ENCODE measurements around the gene HMX1.

DNA sequence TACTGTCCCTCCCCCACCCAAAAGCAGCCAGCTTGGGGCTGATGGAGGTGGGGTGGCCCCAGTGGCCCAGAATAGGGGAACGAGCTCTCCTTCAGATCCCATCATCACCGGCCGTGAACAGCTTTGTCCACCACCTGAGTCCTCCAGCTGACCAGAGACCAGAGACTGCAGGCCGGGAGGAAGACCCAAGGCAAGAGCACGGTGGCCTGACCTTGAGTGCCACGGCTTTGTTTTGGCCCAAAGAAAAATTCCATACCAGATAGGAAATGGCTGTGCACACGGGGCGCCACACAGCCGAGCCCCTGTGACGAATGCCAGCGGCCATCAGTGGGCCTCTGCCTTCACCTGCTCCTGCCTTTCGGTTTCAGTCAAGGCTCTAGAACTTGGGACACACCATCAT, 5.2 kb downstream of the HMX1 start:
- TF ChIP-seq, protein P1, sequence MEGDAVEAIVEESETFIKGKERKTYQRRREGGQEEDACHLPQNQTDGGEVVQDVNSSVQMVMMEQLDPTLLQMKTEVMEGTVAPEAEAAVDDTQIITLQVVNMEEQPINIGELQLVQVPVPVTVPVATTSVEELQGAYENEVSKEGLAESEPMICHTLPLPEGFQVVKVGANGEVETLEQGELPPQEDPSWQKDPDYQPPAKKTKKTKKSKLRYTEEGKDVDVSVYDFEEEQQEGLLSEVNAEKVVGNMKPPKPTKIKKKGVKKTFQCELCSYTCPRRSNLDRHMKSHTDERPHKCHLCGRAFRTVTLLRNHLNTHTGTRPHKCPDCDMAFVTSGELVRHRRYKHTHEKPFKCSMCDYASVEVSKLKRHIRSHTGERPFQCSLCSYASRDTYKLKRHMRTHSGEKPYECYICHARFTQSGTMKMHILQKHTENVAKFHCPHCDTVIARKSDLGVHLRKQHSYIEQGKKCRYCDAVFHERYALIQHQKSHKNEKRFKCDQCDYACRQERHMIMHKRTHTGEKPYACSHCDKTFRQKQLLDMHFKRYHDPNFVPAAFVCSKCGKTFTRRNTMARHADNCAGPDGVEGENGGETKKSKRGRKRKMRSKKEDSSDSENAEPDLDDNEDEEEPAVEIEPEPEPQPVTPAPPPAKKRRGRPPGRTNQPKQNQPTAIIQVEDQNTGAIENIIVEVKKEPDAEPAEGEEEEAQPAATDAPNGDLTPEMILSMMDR (optimal IDR thresholded peaks at IDR 0.05 in 1 of 3, IDR thresholded peaks at IDR 0.05 in 1 of 3, conservative IDR thresholded peaks at IDR 0.05 in 1 of 3; ENCODE audit: extremely low read depth in 1 of 3, insufficient read depth in 2 of 3, low read length in 3 of 3): no peak
- TF ChIP-seq EZH2 (IDR thresholded peaks at IDR 0.05; ENCODE audit: low read length): no peak

Measured in keratinocyte (primary cell).